ENCODE results near the gene TCF25. TPM values are rescaled to one million over a fixed set of nuclear protein-coding genes. Genes with fewer than 3 reads are reported as not detected.

The TCF25 gene
- polyA plus RNA-seq, 1 experiment = 219 TPM

DNA sequence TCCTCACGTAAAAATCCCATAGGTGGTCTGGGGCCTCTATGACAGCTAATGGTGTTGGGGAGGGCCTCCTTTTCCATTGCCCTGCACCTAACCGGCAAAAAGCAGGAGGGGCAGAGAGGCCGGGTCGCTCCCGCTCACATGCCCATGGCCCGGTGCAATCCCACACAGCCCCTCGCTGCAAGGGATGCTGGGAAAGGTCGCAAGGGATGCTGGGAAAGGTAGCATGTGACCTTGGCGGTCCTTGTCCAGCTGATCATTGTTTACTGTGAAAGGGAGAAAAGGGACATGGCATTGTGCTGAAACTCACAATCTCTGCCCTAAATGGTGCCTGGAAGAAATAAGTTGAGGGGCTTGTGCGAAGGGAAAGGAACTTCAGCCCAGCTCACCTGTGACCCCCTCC is 85.2 kb downstream of the TCF25 start:
- no peak overlapping the region for H3K4me3 ChIP-seq (ENCODE audit: low read depth, low read length)
- ChIA-PET POLR2A (no interaction called here), CTCF (interaction anchor here (0.6 to 1.3 kb wide), 2 partner anchors 31 to 48 kb away, joined by 3 read pairs; no protein-coding TSS in a partner anchor)
- no peaks in the 10 kb centered on the region for H3K27me3 ChIP-seq (ENCODE audit: control insufficient read depth, insufficient read depth, low read length)
- TF ChIP-seq CTCF (IDR thresholded peaks at IDR 0.05; ENCODE audit: insufficient read depth, low read depth, low read length) = no peak
- no peak for DNase-seq (ENCODE audit: low read depth)
- peaks cover 22% of the 10 kb centered on the region for H3K36me3 ChIP-seq (ENCODE audit: control insufficient read depth, insufficient read depth, low read length)

GRCh38 chr16:89960966-89961365 is 87.6 kb downstream of the TCF25 start:
- no peak for DNase-seq (ENCODE audit: low read depth)
- POLR2A ChIA-PET = no interaction called here
- CTCF ChIA-PET = interaction anchor here (0.9 kb wide), 1 partner anchor 11 kb away, joined by 3 read pairs; no protein-coding TSS in a partner anchor
- no peak for TF ChIP-seq CTCF (IDR thresholded peaks at IDR 0.05; ENCODE audit: insufficient read depth, low read depth, low read length)
- peaks cover 21% of the 10 kb centered on the region for H3K36me3 ChIP-seq (ENCODE audit: control insufficient read depth, insufficient read depth, low read length)
- H3K4me3 ChIP-seq (ENCODE audit: low read depth, low read length) = no peak overlapping the region
- H3K27me3 ChIP-seq (ENCODE audit: control insufficient read depth, insufficient read depth, low read length) = no peaks in the 10 kb centered on the region

Other genes with a start within 250 kb of the TCF25 start
- 58.5 and 105 TPM in 2 replicates for gene CHMP1A, start 215.9 kb upstream of the TCF25 start, polyA plus RNA-seq (2011; rRNA removed)
- 2.6 TPM in 2 replicates for gene SPATA33, start 215.8 kb upstream of the TCF25 start, polyA plus RNA-seq (2011; rRNA removed)
- gene CDK10, start 186.9 kb upstream of the TCF25 start, polyA plus RNA-seq (2011; rRNA removed) = 31.5 and 56.0 TPM in 2 replicates
- gene SPATA2L, start 171.9 kb upstream of the TCF25 start, polyA plus RNA-seq (2011; rRNA removed) = 2.8 and 5.3 TPM in 2 replicates
- gene VPS9D1, start 152.7 kb upstream of the TCF25 start, polyA plus RNA-seq (2011; rRNA removed) = 8.3 and 15.6 TPM in 2 replicates
- gene ZNF276, start 152.1 kb upstream of the TCF25 start, polyA plus RNA-seq (2011; rRNA removed) = 5.6 and 8.5 TPM in 2 replicates
- 8.9 and 13.4 TPM in 2 replicates for gene FANCA, start 56.9 kb upstream of the TCF25 start, polyA plus RNA-seq (2011; rRNA removed)
- gene SPIRE2, start 45.1 kb upstream of the TCF25 start, polyA plus RNA-seq (2011; rRNA removed) = 2.2 and 2.3 TPM in 2 replicates
- 4.6 and 7.2 TPM in 2 replicates for gene MC1R, start 45.3 kb downstream of the TCF25 start, polyA plus RNA-seq (2011; rRNA removed)
- gene TUBB3, start 49.8 kb downstream of the TCF25 start, polyA plus RNA-seq (2011; rRNA removed) = 55.2 and 108 TPM in 2 replicates
- 75.5 and 109 TPM in 2 replicates for gene DEF8, start 75.2 kb downstream of the TCF25 start, polyA plus RNA-seq (2011; rRNA removed)
- 3.3 and 4.6 TPM in 2 replicates for gene DBNDD1, start 145.9 kb downstream of the TCF25 start, polyA plus RNA-seq (2011; rRNA removed)
- not detected in 2 replicates for gene PRDM7, start 203.7 kb downstream of the TCF25 start, polyA plus RNA-seq (2011; rRNA removed)